ENCODE measurements around the gene TAP1. TPM values are rescaled to one million over a fixed set of nuclear protein-coding genes. Genes with fewer than 3 reads are reported as not detected.
A peak's percentile ranks its signal among the peaks of the same experiment; 100 is the strongest.

Gene TAP1
- total and polyA plus RNA-seq, 10 of the 15 experiments (the other 5 are each of a cell fraction or from before 2014, with no cell fraction given) = 33.4 to 249 (median 169) TPM

DNA sequence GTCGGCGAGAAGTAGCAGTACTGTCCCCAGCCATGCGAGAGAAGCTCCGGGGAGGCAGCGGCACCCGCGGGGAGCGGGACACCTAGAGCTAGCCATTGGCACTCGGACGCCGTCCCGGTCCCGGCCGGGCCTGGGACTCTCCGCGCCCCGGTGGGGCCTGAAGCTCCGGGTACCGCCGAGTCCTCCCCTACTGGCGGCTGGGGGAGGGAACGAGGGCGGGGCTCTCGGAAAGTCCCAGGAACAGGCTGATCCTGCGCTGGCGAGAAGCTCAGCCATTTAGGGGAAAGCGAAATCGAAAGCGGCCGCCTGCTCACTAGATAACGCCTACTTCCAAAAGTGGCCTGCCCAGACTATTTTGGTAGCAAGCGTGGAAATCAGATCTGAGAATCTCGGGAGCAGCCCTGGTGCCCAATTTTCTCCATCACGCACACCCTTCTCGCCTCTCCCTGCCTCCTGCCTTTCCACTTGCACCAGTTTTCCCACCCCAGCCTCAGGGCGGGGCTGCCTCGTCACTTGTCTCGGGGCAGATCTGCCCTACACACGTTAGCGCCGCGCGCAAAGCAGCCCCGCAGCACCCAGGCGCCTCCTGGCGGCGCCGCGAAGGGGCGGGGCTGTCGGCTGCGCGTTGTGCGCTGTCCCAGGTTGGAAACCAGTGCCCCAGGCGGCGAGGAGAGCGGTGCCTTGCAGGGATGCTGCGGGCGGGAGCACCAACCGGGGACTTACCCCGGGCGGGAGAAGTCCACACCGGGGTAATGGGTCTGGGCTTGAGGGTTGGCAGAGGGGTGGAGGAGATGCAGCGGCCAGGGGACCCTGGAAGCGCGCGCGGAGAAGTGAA, at the start of gene TAP1, which contains the start of gene PSMB9 (continued):
- TF ChIP-seq, protein P1, sequence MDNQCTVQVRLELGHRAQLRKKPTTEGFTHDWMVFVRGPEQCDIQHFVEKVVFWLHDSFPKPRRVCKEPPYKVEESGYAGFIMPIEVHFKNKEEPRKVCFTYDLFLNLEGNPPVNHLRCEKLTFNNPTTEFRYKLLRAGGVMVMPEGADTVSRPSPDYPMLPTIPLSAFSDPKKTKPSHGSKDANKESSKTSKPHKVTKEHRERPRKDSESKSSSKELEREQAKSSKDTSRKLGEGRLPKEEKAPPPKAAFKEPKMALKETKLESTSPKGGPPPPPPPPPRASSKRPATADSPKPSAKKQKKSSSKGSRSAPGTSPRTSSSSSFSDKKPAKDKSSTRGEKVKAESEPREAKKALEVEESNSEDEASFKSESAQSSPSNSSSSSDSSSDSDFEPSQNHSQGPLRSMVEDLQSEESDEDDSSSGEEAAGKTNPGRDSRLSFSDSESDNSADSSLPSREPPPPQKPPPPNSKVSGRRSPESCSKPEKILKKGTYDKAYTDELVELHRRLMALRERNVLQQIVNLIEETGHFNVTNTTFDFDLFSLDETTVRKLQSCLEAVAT (IDR thresholded peaks at IDR 0.05) = 0 out of 2 replicates have a peak, but pooled peaks have one; percentile 67
- TF ChIP-seq TCF12 (IDR thresholded peaks at IDR 0.05; ENCODE audit: low read depth, low read length) (0 out of 2 replicates have a peak, but pooled peaks have one; percentile 8), CHD1 (IDR thresholded peaks at IDR 0.05; ENCODE audit: low read depth, low read length) (no peak), RBBP5 (conservative IDR thresholded peaks at IDR 0.05) (0 out of 2 replicates have a peak, but pooled peaks have one; percentile 69), RFX5 (IDR thresholded peaks at IDR 0.05; ENCODE audit: low read depth, low read length) (peak; percentile 100), ZNF24 (IDR thresholded peaks at IDR 0.05) (0 out of 2 replicates have a peak, but pooled peaks have one; percentile 21), HDGF (IDR thresholded peaks at IDR 0.05) (peak; percentile 12; the same call in 1 of the 2 replicates), NFYB (IDR thresholded peaks at IDR 0.05; ENCODE audit: insufficient read depth, low read depth, low read length) (no peak), KLF5 (IDR thresholded peaks at IDR 0.05; ENCODE audit: partially characterized antibody) (peak; percentile 44)
- TF ChIP-seq, protein P2, sequence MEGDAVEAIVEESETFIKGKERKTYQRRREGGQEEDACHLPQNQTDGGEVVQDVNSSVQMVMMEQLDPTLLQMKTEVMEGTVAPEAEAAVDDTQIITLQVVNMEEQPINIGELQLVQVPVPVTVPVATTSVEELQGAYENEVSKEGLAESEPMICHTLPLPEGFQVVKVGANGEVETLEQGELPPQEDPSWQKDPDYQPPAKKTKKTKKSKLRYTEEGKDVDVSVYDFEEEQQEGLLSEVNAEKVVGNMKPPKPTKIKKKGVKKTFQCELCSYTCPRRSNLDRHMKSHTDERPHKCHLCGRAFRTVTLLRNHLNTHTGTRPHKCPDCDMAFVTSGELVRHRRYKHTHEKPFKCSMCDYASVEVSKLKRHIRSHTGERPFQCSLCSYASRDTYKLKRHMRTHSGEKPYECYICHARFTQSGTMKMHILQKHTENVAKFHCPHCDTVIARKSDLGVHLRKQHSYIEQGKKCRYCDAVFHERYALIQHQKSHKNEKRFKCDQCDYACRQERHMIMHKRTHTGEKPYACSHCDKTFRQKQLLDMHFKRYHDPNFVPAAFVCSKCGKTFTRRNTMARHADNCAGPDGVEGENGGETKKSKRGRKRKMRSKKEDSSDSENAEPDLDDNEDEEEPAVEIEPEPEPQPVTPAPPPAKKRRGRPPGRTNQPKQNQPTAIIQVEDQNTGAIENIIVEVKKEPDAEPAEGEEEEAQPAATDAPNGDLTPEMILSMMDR (IDR thresholded peaks at IDR 0.05 in 2 of 3, conservative IDR thresholded peaks at IDR 0.05 in 1 of 3; ENCODE audit: control insufficient read depth in 2 of 3, extremely low read depth in 1 of 3, insufficient read depth in 1 of 3, low read depth in 3 of 3, low read length in 3 of 3) = peak; percentile 79 to 84 (median 83)
- TF ChIP-seq, protein P3, sequence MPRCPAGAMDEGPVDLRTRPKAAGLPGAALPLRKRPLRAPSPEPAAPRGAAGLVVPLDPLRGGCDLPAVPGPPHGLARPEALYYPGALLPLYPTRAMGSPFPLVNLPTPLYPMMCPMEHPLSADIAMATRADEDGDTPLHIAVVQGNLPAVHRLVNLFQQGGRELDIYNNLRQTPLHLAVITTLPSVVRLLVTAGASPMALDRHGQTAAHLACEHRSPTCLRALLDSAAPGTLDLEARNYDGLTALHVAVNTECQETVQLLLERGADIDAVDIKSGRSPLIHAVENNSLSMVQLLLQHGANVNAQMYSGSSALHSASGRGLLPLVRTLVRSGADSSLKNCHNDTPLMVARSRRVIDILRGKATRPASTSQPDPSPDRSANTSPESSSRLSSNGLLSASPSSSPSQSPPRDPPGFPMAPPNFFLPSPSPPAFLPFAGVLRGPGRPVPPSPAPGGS (IDR thresholded peaks at IDR 0.05; ENCODE audit: borderline replicate concordance, insufficient read depth, low read depth, low read length, poor library complexity, severe bottlenecking) = peak; percentile 52
- TF ChIP-seq, protein P4, sequence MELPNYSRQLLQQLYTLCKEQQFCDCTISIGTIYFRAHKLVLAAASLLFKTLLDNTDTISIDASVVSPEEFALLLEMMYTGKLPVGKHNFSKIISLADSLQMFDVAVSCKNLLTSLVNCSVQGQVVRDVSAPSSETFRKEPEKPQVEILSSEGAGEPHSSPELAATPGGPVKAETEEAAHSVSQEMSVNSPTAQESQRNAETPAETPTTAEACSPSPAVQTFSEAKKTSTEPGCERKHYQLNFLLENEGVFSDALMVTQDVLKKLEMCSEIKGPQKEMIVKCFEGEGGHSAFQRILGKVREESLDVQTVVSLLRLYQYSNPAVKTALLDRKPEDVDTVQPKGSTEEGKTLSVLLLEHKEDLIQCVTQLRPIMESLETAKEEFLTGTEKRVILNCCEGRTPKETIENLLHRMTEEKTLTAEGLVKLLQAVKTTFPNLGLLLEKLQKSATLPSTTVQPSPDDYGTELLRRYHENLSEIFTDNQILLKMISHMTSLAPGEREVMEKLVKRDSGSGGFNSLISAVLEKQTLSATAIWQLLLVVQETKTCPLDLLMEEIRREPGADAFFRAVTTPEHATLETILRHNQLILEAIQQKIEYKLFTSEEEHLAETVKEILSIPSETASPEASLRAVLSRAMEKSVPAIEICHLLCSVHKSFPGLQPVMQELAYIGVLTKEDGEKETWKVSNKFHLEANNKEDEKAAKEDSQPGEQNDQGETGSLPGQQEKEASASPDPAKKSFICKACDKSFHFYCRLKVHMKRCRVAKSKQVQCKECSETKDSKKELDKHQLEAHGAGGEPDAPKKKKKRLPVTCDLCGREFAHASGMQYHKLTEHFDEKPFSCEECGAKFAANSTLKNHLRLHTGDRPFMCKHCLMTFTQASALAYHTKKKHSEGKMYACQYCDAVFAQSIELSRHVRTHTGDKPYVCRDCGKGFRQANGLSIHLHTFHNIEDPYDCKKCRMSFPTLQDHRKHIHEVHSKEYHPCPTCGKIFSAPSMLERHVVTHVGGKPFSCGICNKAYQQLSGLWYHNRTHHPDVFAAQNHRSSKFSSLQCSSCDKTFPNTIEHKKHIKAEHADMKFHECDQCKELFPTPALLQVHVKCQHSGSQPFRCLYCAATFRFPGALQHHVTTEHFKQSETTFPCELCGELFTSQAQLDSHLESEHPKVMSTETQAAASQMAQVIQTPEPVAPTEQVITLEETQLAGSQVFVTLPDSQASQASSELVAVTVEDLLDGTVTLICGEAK (IDR thresholded peaks at IDR 0.05; ENCODE audit: borderline replicate concordance) = no peak
- TF ChIP-seq, protein P5, sequence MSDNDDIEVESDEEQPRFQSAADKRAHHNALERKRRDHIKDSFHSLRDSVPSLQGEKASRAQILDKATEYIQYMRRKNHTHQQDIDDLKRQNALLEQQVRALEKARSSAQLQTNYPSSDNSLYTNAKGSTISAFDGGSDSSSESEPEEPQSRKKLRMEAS (IDR thresholded peaks at IDR 0.05; ENCODE audit: low read depth, low read length) = no peak; the same call in 1 of the 2 replicates
- TF ChIP-seq, protein P6, sequence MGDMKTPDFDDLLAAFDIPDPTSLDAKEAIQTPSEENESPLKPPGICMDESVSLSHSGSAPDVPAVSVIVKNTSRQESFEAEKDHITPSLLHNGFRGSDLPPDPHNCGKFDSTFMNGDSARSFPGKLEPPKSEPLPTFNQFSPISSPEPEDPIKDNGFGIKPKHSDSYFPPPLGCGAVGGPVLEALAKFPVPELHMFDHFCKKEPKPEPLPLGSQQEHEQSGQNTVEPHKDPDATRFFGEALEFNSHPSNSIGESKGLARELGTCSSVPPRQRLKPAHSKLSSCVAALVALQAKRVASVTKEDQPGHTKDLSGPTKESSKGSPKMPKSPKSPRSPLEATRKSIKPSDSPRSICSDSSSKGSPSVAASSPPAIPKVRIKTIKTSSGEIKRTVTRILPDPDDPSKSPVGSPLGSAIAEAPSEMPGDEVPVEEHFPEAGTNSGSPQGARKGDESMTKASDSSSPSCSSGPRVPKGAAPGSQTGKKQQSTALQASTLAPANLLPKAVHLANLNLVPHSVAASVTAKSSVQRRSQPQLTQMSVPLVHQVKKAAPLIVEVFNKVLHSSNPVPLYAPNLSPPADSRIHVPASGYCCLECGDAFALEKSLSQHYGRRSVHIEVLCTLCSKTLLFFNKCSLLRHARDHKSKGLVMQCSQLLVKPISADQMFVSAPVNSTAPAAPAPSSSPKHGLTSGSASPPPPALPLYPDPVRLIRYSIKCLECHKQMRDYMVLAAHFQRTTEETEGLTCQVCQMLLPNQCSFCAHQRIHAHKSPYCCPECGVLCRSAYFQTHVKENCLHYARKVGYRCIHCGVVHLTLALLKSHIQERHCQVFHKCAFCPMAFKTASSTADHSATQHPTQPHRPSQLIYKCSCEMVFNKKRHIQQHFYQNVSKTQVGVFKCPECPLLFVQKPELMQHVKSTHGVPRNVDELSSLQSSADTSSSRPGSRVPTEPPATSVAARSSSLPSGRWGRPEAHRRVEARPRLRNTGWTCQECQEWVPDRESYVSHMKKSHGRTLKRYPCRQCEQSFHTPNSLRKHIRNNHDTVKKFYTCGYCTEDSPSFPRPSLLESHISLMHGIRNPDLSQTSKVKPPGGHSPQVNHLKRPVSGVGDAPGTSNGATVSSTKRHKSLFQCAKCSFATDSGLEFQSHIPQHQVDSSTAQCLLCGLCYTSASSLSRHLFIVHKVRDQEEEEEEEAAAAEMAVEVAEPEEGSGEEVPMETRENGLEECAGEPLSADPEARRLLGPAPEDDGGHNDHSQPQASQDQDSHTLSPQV (IDR thresholded peaks at IDR 0.05) = peak; percentile 72; the same call in 1 of the 2 replicates
